BJ (cell line): ENCODE measurements around the gene ZCCHC7. TPM values are rescaled to one million over a fixed set of nuclear protein-coding genes. Genes with fewer than 3 reads are reported as not detected.

Experiments used
- CTCF ChIA-PET: fragments of 350-600 bp; formaldehyde crosslinking; extraction: SDS; loops from one replicate; lab custom pipeline; 2021; ENCODE audit warnings: antibody characterized with exemption, inconsistent platforms; lab: Yijun Ruan, JAX
- POLR2A ChIA-PET: fragments of 300-600 bp; sonication (Branson Sonifier 250); formaldehyde crosslinking; extraction: SDS; loops from one replicate; lab custom pipeline; 2021; ENCODE audit warnings: antibody characterized with exemption; lab: Charles Lee
- DNase-seq: peaks from one replicate; pipeline ENCODE4 v3.0.0-alpha.2; 2011; ENCODE audit warnings: low read depth
- H3K27me3 ChIP-seq: 2 replicates; pipeline ENCODE4 v1.6.0; 2011; ENCODE audit warnings: low read length; ENCODE audit not compliant: control insufficient read depth, insufficient read depth
- H3K36me3 ChIP-seq: 2 replicates; pipeline ENCODE4 v1.5.1; 2011; ENCODE audit warnings: low read length; ENCODE audit not compliant: control insufficient read depth, insufficient read depth
- H3K4me3 ChIP-seq: 2 replicates; pipeline ENCODE4 v1.5.1; 2011; ENCODE audit warnings: low read depth, mild to moderate bottlenecking, control low read depth, low read length
- polyA plus RNA-seq: library from polyadenylated mRNA; depleted of rRNA; stranded (reverse); fragments of >200 nt; gene quantifications from 2 replicates; pipeline ENCODE4 v1.2.3, GENCODE V29; 2011
- TF ChIP-seq, protein P1 (sequence below): IDR thresholded peaks from 2 replicates; pipeline ENCODE4 v1.5.1; 2011; ENCODE audit warnings: low read depth, mild to moderate bottlenecking, control low read depth, inconsistent platforms, low read length, moderate library complexity; ENCODE audit not compliant: insufficient read depth

Gene ZCCHC7
- polyA plus RNA-seq, 1 experiment: 23.2 TPM

DNA sequence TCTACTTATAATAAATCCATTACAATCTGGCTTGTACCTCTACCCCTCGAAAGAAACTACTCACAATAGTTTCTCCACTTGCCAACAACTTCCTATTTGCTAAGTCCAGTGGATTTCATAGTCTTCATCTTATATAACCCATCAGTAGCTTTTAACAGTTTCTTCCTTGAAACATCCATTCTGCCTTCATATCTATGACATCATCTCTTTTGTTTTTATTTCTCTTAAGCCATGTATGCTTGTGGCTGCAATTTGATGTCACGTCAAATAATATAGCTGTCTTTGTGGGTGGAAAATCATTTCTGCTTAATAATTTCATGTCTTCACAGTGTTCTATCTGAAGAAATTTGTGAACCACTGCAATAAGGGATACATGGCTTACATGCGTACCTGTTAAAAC, 224.7 kb downstream of the ZCCHC7 start:
- CTCF ChIA-PET: no interaction called here
- H3K4me3 ChIP-seq: no peak overlapping the region

DNA sequence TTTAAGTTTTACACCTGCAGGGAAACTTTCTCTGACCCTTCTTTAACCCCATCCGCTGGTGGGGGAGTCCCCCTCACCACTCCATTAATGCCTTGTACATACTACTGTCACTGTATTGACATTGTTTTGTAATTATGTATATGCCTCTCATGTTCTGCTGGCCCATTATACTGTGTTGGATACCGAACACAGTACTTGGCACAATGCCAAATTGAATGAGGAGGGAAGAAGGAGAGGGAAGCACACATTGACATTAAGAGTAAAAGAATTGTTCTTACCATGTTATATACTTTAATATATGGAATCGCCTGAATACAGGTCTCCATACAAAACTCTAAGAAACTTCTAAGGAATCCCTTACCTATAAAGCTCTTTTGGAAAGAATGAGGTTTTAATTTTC, 228.5 kb downstream of the ZCCHC7 start:
- Histone ChIP-seq H3K36me3 (peaks cover 2% of the 10 kb centered on the region; the same call in 1 of the 2 replicates), H3K4me3 (no peak overlapping the region), H3K27me3 (no peaks in the 10 kb centered on the region)
- ChIA-PET CTCF (no interaction called here), POLR2A (no interaction called here)
- TF ChIP-seq, protein P1, sequence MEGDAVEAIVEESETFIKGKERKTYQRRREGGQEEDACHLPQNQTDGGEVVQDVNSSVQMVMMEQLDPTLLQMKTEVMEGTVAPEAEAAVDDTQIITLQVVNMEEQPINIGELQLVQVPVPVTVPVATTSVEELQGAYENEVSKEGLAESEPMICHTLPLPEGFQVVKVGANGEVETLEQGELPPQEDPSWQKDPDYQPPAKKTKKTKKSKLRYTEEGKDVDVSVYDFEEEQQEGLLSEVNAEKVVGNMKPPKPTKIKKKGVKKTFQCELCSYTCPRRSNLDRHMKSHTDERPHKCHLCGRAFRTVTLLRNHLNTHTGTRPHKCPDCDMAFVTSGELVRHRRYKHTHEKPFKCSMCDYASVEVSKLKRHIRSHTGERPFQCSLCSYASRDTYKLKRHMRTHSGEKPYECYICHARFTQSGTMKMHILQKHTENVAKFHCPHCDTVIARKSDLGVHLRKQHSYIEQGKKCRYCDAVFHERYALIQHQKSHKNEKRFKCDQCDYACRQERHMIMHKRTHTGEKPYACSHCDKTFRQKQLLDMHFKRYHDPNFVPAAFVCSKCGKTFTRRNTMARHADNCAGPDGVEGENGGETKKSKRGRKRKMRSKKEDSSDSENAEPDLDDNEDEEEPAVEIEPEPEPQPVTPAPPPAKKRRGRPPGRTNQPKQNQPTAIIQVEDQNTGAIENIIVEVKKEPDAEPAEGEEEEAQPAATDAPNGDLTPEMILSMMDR: no peak
- no peak for DNase-seq

More for the DNA sequence above, 224.7 kb downstream of the ZCCHC7 start:
- TF ChIP-seq, protein P1: no peak
- Histone ChIP-seq H3K36me3 (no peaks in the 10 kb centered on the region), H3K27me3 (no peaks in the 10 kb centered on the region)
- POLR2A ChIA-PET: interaction anchor here (0.7 kb wide), 1 partner anchor 231 kb away, joined by 6 read pairs; no protein-coding TSS in a partner anchor
- DNase-seq: no peak

DNA sequence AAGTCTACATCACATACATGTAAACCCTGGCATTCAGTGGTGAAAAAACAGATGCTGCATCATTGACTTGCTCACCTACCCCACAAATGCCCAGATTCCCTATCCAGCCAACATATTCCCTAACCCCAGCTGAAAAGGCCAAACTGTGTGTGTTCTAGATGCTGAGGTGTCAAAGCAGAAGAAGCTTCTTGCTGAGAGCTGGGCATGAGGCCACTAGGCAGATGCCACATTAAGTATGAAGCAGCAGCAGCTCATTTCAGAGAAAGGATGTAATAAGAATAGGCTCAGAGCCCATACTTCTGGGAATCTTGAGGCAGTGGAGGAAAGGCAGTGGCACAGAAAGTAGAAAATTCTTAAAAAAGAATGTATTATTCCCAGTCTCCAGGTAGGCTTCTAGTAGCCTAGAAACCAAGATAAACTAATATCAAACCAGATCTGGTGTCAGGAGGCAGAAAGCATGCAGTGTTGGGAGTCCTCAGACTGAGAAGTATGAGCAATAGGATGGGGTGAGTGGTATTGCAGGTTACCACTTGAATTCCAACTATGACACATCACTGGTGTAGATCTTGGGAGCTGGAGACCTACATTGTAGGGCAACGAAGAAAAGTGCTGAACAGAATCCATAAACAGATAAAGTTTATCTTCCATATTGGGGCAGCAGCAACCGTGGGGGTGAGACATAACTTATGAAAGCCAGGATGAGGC, 230.3 kb downstream of the ZCCHC7 start:
- no peak for DNase-seq
- POLR2A ChIA-PET: no interaction called here
- CTCF ChIA-PET: no interaction called here
- Histone ChIP-seq H3K4me3 (no peak overlapping the region), H3K27me3 (no peaks in the 10 kb centered on the region), H3K36me3 (peaks cover 2% of the 10 kb centered on the region; the same call in 1 of the 2 replicates)
- TF ChIP-seq, protein P1: no peak

DNA sequence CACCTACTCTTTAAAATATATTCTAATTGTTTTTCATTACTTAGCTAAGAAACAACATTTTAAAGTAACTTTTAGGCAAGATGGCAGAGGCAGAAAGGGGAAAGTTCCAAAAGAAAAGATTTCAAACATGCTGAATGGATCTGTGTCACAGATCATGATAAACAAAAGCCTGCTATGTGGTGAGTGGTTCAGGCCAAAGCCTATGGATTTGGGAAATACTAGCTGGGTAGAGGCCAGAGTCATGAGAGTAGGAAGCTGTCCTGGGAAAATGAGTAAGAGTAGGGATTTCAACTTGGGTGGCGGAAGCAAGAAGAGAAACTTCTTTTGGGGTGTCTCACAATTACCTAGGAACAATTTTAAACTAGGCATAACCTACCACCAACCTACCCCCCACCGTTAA, 233.4 kb downstream of the ZCCHC7 start:
- ChIA-PET CTCF (no interaction called here), POLR2A (no interaction called here)
- DNase-seq: no peak
- no peak overlapping the region for H3K4me3 ChIP-seq
- H3K36me3 ChIP-seq: peaks cover 3% of the 10 kb centered on the region; the same call in 1 of the 2 replicates
- no peaks in the 10 kb centered on the region for H3K27me3 ChIP-seq
- TF ChIP-seq, protein P1: no peak

DNA sequence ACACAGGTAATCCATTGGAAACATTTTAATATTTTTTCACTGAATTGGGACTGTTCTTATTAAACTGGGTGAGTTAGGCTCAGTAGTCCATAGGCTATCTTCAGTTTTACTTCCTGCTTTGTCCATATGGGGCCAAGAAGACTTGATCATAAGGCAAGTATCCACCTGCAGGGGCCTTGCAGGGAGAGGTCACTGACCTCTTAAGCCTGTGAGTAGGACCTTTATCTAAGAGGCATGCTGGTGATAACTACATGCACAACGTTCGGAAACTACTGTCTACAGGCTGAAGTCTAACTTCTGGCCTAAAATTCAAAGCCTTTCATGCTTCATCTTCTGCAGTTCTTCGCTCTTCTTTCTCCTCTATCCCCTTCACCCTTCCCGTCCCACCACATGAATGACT, 242.1 kb downstream of the ZCCHC7 start:
- H3K27me3 ChIP-seq: no peaks in the 10 kb centered on the region; the same call in 1 of the 2 replicates
- TF ChIP-seq, protein P1: no peak
- POLR2A ChIA-PET: no interaction called here
- CTCF ChIA-PET: no interaction called here
- no peak overlapping the region for H3K4me3 ChIP-seq
- DNase-seq: no peak
- no peaks in the 10 kb centered on the region for H3K36me3 ChIP-seq
